Neural cell (in vitro differentiated cells): ENCODE results near the gene NDUFA11.

Experiments used
- CTCF ChIP-seq: fragments of 450-650 bp; IDR thresholded peaks from 2 replicates; pipeline ENCODE4 v1.5.1; 2014; ENCODE audit warnings: antibody characterized with exemption, mild to moderate bottlenecking, moderate library complexity; ENCODE audit not compliant: poor library complexity, severe bottlenecking
- EP300 ChIP-seq: fragments of 450-650 bp; conservative IDR thresholded peaks from 2 replicates; pipeline ENCODE4 v1.6.1; 2014; ENCODE audit warnings: antibody characterized with exemption, mild to moderate bottlenecking, moderate library complexity; ENCODE audit not compliant: poor library complexity, severe bottlenecking
- EZH2 ChIP-seq: fragments of 200-600, 300-800 bp; shearing (Covaris generic), sonication (generic); IDR thresholded peaks from 2 replicates; pipeline ENCODE4 v1.6.1; 2014; ENCODE audit warnings: antibody characterized with exemption, low read length, borderline replicate concordance, mild to moderate bottlenecking; ENCODE audit not compliant: insufficient read depth, poor library complexity, severe bottlenecking
- POLR2AphosphoS5 ChIP-seq: IDR thresholded peaks from 2 replicates; pipeline ENCODE4 v1.6.1; 2012
- RAD21 ChIP-seq: fragments of 450-650 bp; conservative IDR thresholded peaks from 2 replicates; pipeline ENCODE4 v1.6.1; 2014; ENCODE audit warnings: antibody characterized with exemption, mild to moderate bottlenecking, moderate library complexity
- REST ChIP-seq: IDR thresholded peaks from 2 replicates; pipeline ENCODE4 v1.6.1; 2012; ENCODE audit warnings: borderline replicate concordance

- TF ChIP-seq CTCF (no peak), POLR2AphosphoS5 (peak; percentile 17), EZH2 (no peak), EP300 (no peak), RAD21 (peak; percentile 36), REST (no peak)
Measured at GRCh38 chr19:5904352-5905113, 943 bp upstream of the NDUFA11 start, which contains the start of gene VMAC.
